ENCODE data around the gene DGKE.

- TF ChIP-seq CTCF (IDR thresholded peaks at IDR 0.05) (no peak), POLR2A (IDR thresholded peaks at IDR 0.05; ENCODE audit: low read depth) (no peak)
Measured at GRCh38 chr17:56913000-56913311, 79.0 kb downstream of the DGKE start.
